ENCODE results near the gene FBXW8. TPM values are rescaled to one million over a fixed set of nuclear protein-coding genes. Genes with fewer than 3 reads are reported as not detected.

Gene FBXW8
- polyA plus RNA-seq, 1 donor from 2014 or later = 11.3 TPM

DNA sequence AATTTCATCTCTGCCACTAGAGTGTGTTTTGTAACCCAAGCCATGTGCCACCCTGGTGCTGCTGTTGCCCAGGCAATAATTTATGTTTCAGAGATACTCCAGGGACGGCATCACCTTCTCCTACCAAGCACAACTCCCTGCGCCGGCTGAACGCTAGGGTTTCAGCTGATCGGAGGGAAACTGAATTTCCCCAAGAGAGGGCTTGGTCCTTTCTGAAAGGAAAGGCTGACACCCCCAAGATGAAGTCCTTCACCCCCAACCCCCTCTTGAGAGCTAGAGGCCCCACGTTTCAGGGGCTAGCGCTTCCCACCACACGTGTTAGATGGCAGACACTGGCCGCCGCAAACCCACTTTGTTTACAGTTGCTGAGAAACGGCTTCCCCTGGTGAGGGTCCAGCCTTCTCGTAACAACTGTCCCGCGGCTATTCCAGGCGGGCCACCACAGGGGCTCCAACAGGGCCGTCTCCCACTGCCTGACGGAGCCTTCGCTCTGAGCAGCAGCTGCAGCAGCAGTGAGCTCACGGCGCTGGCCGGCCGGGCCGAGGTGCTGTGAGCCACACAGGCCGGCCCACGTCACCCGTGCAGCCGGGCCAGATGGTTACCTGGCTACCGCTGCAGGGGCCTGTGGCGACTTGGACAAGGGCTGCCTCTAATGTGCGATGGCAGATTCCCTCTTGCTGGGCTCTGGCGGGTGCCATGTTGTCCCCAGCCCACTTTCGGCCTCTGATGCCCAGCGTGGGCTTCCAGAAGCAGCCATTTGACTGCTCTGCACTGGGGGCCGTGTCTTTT, 122.0 kb downstream of the FBXW8 start:
- H3K9me3 Mint-ChIP-seq = no peaks in the 10 kb centered on the region
- H3K27ac Mint-ChIP-seq = peak overlapping the region; percentile 19 to 95 (median 71)
- peaks cover 11% of the 10 kb centered on the region for H3K27me3 Mint-ChIP-seq
- H3K36me3 Mint-ChIP-seq = peaks cover 4% of the 10 kb centered on the region
- H3K4me1 Mint-ChIP-seq = peaks cover 10 to 21% (median 15%) of the 10 kb centered on the region in 3 donors
- peak overlapping the region; percentile 48 to 93 (median 71) for H3K4me3 Mint-ChIP-seq

- Mint-ChIP-seq H3K4me3 (peak overlapping the region in 1 of 4 donors; percentile 78), H3K27ac (peak overlapping the region in 1 of 3 donors; percentile 95), H3K9me3 (no peaks in the 10 kb centered on the region), H3K4me1 (peaks cover 10 to 20% (median 15%) of the 10 kb centered on the region in 3 donors), H3K27me3 (peaks cover 11% of the 10 kb centered on the region), H3K36me3 (peaks cover 4% of the 10 kb centered on the region)
These were observed 122.9 kb downstream of the FBXW8 start for GRCh38 chr12:117033382-117034221.

DNA sequence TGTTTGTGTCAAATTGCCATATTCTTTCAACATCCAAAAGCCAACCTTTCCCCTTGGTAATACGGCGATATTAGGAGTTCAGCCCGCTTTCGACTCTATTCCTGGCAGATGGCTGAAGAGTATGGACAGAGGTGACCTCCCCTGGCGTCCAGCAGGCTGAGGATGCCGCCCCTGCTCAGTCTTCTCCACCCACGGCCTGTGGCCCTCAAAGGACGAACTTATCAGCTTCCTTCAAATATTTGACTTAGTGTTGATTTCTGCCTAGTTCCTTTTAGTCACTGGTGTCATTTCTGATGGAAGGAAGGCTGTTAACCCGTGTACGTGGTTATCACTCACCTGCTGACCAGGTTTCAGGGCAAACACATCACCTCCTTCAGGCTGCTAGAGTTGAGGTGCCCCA, 123.5 kb downstream of the FBXW8 start:
- Mint-ChIP-seq H3K9me3 (no peaks in the 10 kb centered on the region), H3K27ac (no peak overlapping the region), H3K4me1 (peaks cover 10 to 20% (median 15%) of the 10 kb centered on the region in 3 donors), H3K4me3 (peak overlapping the region in 1 of 4 donors; percentile 25), H3K27me3 (peaks cover 11% of the 10 kb centered on the region), H3K36me3 (peaks cover 4% of the 10 kb centered on the region)

DNA sequence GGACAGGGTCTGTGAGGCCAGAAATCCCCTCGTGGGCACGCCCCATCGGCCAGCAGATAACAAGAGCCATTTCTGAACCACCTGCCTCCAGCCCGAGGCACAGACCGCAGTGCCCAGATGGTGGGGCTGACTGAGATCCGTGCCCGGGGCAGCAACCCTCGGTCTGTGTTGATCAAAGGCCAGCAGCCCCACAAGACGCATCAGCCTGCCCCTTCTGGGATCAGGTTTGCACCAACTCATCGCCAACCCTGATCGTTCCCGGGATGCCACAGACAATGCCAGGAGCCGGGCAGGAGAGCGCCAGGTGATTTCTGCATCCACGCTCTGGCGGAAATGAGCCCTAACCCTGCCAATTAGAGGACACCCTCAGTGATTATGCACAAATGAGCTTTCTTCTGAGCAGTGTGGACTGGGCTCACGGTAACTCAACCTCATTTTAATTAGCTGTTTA, 124.0 kb downstream of the FBXW8 start:
- Mint-ChIP-seq H3K4me1 (peaks cover 10 to 20% (median 15%) of the 10 kb centered on the region in 3 donors), H3K4me3 (no peak overlapping the region), H3K27ac (no peak overlapping the region), H3K36me3 (peaks cover 4% of the 10 kb centered on the region), H3K9me3 (no peaks in the 10 kb centered on the region), H3K27me3 (peaks cover 11% of the 10 kb centered on the region)

DNA sequence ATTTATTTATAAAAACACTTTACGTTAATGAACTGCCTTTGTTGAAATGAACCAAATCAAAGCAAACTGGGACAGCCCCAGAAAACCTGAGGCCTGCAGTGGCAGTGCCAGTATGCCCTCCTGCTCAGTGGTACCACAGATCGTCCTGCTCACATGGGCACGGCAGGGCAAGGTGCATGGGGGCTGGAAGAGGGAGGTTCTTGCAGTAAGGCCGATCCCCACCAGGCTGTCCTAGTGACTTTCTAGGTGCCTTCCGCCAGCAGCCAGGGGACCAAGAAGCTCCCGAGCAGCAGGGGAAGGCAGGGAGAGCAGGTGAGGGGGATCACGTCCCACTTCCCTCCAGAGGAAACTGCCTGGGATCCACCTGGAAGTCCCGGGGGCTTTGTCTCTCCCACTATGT, 124.5 kb downstream of the FBXW8 start:
- Mint-ChIP-seq H3K9me3 (no peaks in the 10 kb centered on the region), H3K4me1 (peaks cover 10 to 20% (median 15%) of the 10 kb centered on the region in 3 donors), H3K36me3 (peaks cover 4% of the 10 kb centered on the region), H3K27me3 (peaks cover 11% of the 10 kb centered on the region), H3K4me3 (no peak overlapping the region), H3K27ac (no peak overlapping the region)

GRCh38 chr12:117036046-117036445, 125.3 kb downstream of the FBXW8 start:
- Mint-ChIP-seq H3K9me3 (no peaks in the 10 kb centered on the region), H3K4me1 (peaks cover 10 to 19% (median 13%) of the 10 kb centered on the region in 3 donors), H3K27me3 (peaks cover 11% of the 10 kb centered on the region), H3K27ac (no peak overlapping the region), H3K4me3 (peak overlapping the region in 1 of 4 donors; percentile 27), H3K36me3 (no peaks in the 10 kb centered on the region)

- H3K9me3 Mint-ChIP-seq = no peaks in the 10 kb centered on the region
- peaks cover 10 to 14% (median 10%) of the 10 kb centered on the region in 3 donors for H3K4me1 Mint-ChIP-seq
- peaks cover 11% of the 10 kb centered on the region for H3K27me3 Mint-ChIP-seq
- no peak overlapping the region for H3K27ac Mint-ChIP-seq
- no peak overlapping the region for H3K4me3 Mint-ChIP-seq
- no peaks in the 10 kb centered on the region for H3K36me3 Mint-ChIP-seq
These were observed 125.8 kb downstream of the FBXW8 start for GRCh38 chr12:117036547-117036946.

DNA sequence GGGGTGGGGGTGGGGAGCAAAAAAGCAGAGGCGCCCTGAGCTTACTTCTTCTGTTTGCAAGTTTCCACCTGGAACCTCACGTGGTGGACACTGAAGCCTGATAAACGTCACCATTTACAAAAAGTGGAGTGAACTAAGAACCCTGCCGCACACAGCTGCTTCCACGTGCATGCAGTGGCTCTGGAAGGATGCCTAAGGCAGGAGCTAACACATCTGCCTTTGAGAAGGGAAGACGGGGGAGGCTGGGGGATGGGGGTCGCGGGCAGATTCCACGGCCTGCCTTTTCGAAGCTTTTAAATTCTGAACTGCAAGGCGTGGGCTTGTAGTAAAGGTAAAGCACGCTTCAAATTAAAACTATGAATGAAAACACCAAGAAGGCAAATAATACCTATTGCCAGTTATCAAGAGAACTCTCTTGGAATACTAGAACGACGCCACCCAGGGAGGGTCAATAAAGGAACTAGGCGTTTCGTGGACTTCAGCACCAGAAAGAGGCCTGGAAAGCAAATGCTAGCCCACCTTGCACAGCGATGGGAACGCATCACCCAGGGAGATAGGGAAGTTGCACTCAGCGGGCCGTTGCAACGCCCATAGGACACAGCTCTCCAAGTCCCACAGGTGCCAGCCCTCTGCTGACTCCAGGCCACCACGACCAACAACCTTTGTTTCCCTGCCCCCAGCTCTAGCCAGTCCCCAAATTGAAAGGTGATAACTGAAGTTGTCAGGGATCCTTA, 126.7 kb downstream of the FBXW8 start:
- no peaks in the 10 kb centered on the region for H3K9me3 Mint-ChIP-seq

DNA sequence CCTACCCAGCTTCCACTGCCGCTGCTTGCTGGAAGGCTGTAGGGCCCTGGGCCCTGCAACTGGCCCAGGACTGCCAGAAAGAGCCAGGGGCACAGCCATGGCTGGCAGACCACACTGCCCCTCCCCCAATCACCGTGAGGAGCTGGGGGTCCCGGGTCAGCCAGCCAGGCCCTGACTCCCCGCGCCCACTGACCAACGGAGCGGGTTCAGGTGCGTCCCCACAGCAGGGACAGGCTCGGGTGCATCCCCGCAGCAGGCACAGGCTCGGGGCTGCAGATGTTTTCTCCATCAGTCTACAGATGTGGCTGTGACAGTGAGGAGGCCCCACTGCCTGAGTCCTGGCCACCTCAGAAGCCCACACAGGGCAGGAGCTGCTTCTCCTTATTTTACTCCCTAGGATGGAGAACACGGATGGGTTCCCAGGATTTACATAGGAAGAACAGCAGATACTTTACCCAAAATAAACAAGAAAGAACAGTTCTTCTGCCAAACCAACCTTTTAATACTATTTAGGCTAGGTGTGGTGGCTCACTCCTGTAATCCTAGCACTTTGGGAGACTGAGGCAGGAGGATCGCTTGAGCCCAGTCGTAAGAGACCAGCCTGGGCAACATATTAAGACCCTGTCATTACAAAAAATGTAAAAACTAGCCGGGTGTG, 127.4 kb downstream of the FBXW8 start:
- H3K27me3 Mint-ChIP-seq = peaks cover 2% of the 10 kb centered on the region
- H3K36me3 Mint-ChIP-seq = no peaks in the 10 kb centered on the region
- peaks cover 0 to 2% (median 2%) of the 10 kb centered on the region in 3 donors for H3K4me1 Mint-ChIP-seq
- H3K27ac Mint-ChIP-seq = no peak overlapping the region
- no peak overlapping the region for H3K4me3 Mint-ChIP-seq
- H3K9me3 Mint-ChIP-seq = no peaks in the 10 kb centered on the region

More for the DNA sequence above, 126.7 kb downstream of the FBXW8 start:
- peaks cover 6% of the 10 kb centered on the region for H3K27me3 Mint-ChIP-seq
- H3K4me3 Mint-ChIP-seq = peak overlapping the region in 1 of 4 donors; percentile 29
- no peaks in the 10 kb centered on the region for H3K36me3 Mint-ChIP-seq
- H3K27ac Mint-ChIP-seq = no peak overlapping the region
- H3K4me1 Mint-ChIP-seq = peaks cover 3 to 6% (median 6%) of the 10 kb centered on the region in 3 donors

DNA sequence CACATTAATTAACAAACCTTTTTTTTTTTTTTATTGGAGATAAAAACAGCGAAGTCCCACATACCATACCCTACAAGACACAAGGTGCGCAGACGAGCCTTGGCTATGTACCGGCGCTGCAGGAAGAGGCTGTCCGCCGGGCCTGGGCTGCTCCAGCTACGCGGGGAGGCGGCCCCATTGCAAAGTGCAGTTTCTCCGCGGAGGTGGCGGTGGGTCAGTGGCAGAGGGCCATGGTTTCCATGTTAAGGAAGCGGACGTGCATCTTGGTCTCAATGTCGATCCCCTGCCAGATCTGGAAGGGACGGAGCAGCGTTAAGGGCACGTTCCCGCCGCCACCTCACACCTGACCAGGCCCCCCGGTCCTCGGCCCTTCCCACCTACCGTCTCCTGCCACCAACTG, 128.2 kb downstream of the FBXW8 start:
- Mint-ChIP-seq H3K36me3 (no peaks in the 10 kb centered on the region), H3K27ac (no peak overlapping the region)

DNA sequence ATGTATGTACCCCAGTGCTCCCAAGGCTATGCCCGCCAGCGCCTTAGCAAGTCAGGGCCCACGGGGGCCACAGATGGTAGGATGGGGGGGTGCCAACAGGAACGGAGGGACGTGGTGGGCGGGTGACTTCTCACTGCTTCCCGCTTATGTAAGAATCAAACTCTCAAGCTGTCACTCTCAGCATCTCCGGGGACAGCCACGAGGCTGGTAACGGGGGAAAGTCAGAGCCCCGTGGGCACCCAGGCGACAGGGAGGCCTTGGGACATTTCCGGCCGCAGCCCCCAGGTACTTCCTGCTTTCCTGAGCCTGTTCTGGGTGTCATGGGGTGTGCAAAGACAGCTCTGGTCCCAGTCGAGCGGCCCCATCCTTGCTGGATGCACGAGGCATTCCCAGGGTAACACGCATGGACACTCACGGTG, 129.2 kb downstream of the FBXW8 start:
- Mint-ChIP-seq H3K36me3 (no peaks in the 10 kb centered on the region), H3K4me1 (no peaks in the 10 kb centered on the region), H3K27ac (no peak overlapping the region), H3K27me3 (no peaks in the 10 kb centered on the region), H3K4me3 (no peak overlapping the region), H3K9me3 (no peaks in the 10 kb centered on the region)

More for the DNA sequence above, 128.2 kb downstream of the FBXW8 start:
- Mint-ChIP-seq H3K4me1 (no peaks in the 10 kb centered on the region), H3K27me3 (no peaks in the 10 kb centered on the region), H3K9me3 (no peaks in the 10 kb centered on the region), H3K4me3 (no peak overlapping the region)

GRCh38 chr12:117040496-117040895, 129.7 kb downstream of the FBXW8 start:
- Mint-ChIP-seq H3K4me3 (peak overlapping the region in 1 of 4 donors; percentile 53), H3K27ac (no peak overlapping the region), H3K36me3 (no peaks in the 10 kb centered on the region), H3K4me1 (no peaks in the 10 kb centered on the region), H3K9me3 (no peaks in the 10 kb centered on the region), H3K27me3 (no peaks in the 10 kb centered on the region)

GRCh38 chr12:117041798-117042170, 131.0 kb downstream of the FBXW8 start:
- Mint-ChIP-seq H3K27me3 (no peaks in the 10 kb centered on the region), H3K36me3 (no peaks in the 10 kb centered on the region), H3K9me3 (no peaks in the 10 kb centered on the region), H3K27ac (no peak overlapping the region), H3K4me3 (no peak overlapping the region), H3K4me1 (peaks cover 0 to 6% (median 0%) of the 10 kb centered on the region in 3 donors)

DNA sequence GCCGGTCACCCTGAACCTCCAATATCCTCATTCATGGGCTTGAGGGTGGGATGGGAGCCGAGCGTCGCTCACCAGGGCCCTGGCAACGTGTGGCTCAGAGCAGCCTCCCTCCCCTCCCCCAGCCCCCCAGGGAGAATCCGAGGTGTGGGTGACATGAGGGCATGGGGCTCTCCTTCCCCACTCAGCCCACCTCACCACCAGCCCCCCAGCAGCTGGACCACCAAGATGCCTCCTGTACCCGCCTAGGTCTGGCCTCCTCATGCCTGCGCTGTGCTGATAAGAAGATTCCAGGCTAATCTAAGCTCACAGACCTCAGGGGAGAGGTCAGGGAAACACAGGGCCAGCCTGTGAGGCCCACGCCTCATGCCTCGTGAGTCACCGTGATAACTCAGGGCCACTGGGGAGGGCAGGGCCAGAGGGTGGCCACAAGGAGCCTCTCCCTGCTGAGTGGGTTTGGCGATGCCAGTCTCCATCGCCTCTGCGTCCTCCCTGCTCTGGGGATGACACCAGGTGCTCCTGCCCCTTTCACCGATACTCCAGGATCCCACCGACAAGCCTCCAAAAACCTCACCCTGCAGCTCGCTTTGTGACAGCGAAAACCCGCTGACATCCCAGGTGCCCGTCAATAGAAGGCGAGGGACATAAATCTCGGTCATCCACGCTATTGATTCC, 131.6 kb downstream of the FBXW8 start:
- H3K36me3 Mint-ChIP-seq = no peaks in the 10 kb centered on the region
- H3K4me1 Mint-ChIP-seq = peaks cover 0 to 6% (median 0%) of the 10 kb centered on the region in 3 donors
- no peak overlapping the region for H3K4me3 Mint-ChIP-seq
- H3K27ac Mint-ChIP-seq = no peak overlapping the region
- no peaks in the 10 kb centered on the region for H3K27me3 Mint-ChIP-seq
- no peaks in the 10 kb centered on the region for H3K9me3 Mint-ChIP-seq
